Breast epithelium (tissue), 3 donors: ENCODE measurements around the gene CCDC39.

Experiments
- POLR2A ChIP-seq: fragments of 450-650 bp; IDR thresholded peaks from one replicate; pipeline ENCODE4 v1.6.1; 2016; ENCODE audit warnings: antibody characterized with exemption, mild to moderate bottlenecking, moderate library complexity
- TF ChIP-seq, protein P1 (sequence below), 3 donors: fragments of 450-650 bp; IDR thresholded peaks; one replicate each; pipeline ENCODE4 v1.5.1; 2016 to 2017; ENCODE audit warnings: antibody characterized with exemption in 3 of 3, mild to moderate bottlenecking in 3 of 3, moderate library complexity in 3 of 3

DNA sequence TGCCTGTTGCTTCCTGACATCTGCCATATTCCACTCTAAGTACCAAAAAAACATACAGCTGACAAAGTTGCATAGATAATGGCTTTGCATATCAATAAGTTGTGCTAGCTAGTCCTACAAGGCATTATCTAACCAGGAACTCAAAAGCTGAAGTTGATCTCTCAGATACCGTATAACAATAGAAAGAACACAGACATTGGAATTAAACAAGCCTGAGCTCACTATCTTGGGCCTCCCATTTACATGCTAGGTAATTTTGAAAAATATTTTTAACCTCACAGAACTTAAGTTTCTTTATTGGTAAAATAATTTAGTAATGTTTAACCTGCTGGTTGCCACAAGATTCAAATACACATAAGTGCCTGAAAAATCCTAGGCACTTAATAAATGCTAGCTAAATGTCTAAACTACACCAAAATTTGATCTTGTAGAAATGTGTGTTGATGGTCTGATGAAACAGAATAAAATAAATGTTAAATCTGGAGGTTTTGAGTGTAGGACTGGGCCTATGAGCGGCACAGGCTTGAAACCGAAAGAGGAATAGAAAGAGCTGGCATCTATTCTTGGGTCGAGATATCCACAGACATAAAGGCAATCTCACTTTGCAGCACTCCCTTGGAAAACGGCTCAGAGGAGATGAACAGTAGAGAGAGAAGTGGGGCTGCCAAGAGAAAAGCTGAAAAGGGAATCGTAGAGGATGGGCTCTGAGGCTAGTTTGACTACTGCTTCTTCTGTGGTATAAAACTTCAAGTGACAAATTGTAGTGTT, 107.3 kb downstream of the CCDC39 start:
- TF ChIP-seq, protein P1, sequence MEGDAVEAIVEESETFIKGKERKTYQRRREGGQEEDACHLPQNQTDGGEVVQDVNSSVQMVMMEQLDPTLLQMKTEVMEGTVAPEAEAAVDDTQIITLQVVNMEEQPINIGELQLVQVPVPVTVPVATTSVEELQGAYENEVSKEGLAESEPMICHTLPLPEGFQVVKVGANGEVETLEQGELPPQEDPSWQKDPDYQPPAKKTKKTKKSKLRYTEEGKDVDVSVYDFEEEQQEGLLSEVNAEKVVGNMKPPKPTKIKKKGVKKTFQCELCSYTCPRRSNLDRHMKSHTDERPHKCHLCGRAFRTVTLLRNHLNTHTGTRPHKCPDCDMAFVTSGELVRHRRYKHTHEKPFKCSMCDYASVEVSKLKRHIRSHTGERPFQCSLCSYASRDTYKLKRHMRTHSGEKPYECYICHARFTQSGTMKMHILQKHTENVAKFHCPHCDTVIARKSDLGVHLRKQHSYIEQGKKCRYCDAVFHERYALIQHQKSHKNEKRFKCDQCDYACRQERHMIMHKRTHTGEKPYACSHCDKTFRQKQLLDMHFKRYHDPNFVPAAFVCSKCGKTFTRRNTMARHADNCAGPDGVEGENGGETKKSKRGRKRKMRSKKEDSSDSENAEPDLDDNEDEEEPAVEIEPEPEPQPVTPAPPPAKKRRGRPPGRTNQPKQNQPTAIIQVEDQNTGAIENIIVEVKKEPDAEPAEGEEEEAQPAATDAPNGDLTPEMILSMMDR (IDR thresholded peaks at IDR 0.05), result no peak
- TF ChIP-seq POLR2A, result no peak
